ENCODE data around the gene CLDN4.
"Not testable (repeated sequence)": the region's sequence is repeated elsewhere in the genome, so short reads cannot be mapped to it uniquely, and the experiment has no call there.

CLDN4 gene

GRCh38 chr7:73823873-73824592 is 6.8 kb upstream of the CLDN4 start:
- DNase-seq (ENCODE audit: low read depth in 2 of 2), result no peak

DNA sequence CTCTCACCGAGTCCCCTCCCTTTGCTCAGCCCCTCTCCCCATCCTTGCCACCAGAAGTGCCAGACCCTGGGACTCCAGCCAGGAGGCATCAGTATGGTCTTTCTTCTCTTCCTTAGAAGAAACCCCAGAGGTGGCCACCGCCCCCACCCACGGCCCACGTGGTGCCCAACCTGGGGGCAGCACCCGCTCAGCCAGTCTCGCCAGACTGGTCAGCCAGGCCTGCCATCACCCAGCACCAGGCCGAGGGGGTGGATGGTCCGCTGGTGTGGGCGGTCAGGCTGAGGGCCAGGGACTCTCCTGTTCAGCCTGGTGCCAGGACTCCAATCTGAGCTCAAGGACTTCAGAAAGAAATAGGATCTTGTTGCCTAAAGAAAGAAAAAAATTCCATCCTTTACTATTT is 5.8 kb upstream of the CLDN4 start:
- DNase-seq (ENCODE audit: low read depth in 2 of 2), result no peak

DNA sequence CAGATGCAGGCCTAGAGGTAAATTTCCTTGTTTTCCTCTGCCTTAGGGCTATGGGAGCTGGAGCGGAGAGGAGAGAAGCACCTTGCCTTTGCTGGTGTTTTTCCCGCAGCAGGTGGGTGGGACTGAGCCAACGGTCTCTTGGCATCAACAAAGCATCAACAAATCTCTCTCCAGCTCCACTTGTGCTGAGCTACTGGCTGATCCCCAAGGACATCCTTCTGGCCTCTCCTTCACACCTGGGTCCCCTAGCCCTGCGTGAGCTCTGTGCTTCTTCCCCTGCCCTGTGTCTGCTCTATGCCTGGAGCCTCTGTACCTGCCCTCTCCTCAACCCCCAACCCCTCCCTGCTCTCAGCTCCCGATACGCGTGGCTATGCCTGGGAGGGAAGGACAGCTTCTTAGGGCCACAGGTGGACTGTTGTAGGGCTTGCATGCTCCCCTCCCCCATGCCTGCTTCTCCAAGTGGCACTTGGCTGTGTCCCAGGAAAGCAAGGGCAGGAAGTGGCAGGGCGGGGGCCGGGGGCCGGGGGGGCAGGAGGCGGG is 3.2 kb upstream of the CLDN4 start:
- no peak for DNase-seq (ENCODE audit: low read depth in 2 of 2)

- DNase-seq (ENCODE audit: low read depth in 2 of 2), result no peak
Observed at GRCh38 chr7:73828107-73828803, 2.5 kb upstream of the CLDN4 start.

GRCh38 chr7:73828972-73829371 is 1.8 kb upstream of the CLDN4 start:
- DNase-seq (ENCODE audit: low read depth in 2 of 2), result no peak

- DNase-seq (ENCODE audit: low read depth in 2 of 2), result no peak
Observed at GRCh38 chr7:73829505-73829904, 1.3 kb upstream of the CLDN4 start.

GRCh38 chr7:73829921-73830680 is 695 bp upstream of the CLDN4 start:
- no peak for DNase-seq (ENCODE audit: low read depth in 2 of 2)

GRCh38 chr7:73831584-73831833 is 713 bp downstream of the CLDN4 start:
- DNase-seq (ENCODE audit: low read depth in 2 of 2), result no peak

- no peak for DNase-seq (ENCODE audit: low read depth in 2 of 2)
Observed at GRCh38 chr7:73831834-73832651, 1.2 kb downstream of the CLDN4 start.

DNA sequence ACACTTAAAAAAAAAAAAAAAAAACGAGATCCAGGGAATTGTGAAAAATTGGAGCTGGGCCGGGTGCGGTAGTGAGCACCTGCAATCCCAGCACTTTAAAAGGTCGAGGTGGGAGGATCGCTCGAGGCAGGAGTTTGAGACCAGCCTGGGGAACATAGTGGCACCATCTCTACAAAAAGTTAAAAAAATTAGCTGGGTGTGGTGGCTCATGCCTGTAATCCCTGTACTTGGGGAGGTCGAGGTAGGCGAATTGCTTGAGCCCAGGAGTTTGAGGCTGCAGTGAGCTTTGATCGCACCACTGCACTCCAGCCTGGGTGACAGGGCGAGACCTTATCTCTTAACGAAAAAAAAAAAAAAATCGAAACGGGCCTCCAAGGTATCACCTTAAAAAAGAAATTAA is 2.0 kb downstream of the CLDN4 start:
- DNase-seq (ENCODE audit: low read depth in 2 of 2), result no peak

DNA sequence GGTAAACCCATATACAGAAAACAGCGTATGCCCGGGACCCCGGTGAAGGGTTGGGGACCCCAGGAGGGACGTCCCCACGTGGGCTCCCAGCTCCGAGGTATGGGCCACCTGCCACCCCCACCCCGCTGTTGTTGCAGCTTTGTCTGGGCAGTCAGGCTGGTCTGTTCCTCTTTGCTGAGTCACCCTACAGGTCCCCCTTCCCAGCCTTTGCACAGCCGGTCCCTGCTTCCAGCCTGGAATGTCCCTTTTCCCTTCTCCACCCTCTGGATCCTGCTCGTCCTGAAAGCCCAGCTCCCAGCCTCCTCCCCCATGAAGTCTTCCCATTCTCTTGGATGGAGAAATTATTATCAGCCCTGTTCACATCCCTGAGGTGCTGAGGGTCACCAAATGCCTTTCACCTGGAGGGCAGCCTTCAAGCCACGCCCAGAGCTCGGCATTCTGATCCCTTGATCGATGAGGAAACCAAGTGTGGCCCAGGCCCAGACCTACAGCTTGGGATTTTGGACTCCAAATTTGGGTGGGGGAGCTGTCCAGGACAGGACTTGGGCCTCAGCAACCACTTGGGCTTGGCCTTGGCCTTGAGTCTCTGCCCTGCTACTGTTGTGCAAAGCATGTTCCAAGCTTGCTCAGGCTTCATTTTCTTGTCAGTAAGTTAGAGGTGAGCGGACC is 2.6 kb downstream of the CLDN4 start:
- DNase-seq (ENCODE audit: low read depth in 2 of 2), result no peak

DNA sequence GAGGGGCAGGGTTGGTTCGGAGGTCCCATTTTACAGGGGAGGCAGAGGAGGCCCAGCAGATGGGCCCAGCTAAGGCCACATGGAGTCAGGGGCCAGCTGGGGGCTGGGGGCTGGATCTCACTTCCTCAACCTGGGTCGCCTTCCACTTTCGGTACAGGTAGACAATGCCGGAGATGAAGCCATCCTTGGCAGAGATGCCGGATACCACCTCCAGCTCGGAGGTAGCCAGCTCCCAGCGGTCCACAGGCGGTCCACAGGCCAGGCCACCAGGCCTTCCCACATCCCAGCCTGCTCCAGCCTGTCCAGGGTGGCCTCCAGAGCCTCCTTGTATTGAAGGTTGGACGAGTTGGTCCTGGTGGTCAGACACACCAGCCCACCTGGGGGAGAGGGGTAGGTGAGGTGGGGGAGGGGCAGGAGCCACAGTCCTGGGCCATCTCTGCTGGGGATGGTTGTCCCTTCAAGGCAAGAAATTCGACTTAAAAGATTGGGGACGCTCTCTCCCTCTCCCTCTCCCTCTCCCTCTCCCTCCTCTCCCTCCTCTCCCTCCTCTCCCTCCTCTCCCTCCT is 3.9 kb downstream of the CLDN4 start:
- no peak for DNase-seq (ENCODE audit: low read depth in 2 of 2)

DNA sequence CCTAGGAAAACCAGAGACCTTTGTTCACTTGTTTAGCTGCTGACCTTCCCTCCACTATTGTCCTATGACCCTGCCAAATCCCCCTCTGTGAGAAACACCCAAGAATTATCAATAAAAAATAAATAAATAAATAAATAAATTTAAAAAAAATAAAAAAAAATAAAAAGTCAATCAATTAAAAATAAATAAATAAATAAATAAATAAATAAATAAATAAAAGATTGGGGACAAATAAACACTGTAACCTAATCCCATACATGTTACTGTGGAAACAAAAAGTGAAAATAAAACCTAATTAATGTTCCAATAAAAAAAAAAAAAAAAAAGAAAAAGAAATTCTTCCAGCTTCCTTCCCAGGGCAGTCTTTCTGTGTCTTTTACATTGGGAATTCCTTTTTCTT is 6.4 kb downstream of the CLDN4 start:
- not testable (repeated sequence) for DNase-seq (ENCODE audit: low read depth in 2 of 2)

DNA sequence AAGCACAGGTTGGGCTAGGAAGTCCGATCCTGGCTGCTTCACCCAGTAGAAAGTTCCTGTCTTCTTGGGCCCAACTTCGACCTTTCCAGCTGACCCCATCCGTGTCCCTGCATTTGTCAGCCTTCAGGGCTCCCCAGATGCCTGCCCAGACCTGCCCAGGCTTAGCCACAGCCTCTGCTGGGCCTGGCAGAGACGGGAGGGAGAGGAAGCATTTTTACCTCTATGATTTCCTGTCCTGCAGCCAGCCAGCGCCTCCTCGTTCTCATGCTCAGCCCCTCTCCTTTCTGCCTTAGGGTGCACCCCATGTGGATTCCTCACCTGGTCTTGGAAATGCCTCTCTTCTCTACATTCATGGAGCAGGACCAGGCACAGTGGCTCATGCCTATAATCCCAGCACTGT is 7.8 kb downstream of the CLDN4 start:
- DNase-seq (ENCODE audit: low read depth in 2 of 2), result no peak

- DNase-seq (ENCODE audit: low read depth in 2 of 2), result no peak
Observed at GRCh38 chr7:73839290-73839689, 8.5 kb downstream of the CLDN4 start.

DNA sequence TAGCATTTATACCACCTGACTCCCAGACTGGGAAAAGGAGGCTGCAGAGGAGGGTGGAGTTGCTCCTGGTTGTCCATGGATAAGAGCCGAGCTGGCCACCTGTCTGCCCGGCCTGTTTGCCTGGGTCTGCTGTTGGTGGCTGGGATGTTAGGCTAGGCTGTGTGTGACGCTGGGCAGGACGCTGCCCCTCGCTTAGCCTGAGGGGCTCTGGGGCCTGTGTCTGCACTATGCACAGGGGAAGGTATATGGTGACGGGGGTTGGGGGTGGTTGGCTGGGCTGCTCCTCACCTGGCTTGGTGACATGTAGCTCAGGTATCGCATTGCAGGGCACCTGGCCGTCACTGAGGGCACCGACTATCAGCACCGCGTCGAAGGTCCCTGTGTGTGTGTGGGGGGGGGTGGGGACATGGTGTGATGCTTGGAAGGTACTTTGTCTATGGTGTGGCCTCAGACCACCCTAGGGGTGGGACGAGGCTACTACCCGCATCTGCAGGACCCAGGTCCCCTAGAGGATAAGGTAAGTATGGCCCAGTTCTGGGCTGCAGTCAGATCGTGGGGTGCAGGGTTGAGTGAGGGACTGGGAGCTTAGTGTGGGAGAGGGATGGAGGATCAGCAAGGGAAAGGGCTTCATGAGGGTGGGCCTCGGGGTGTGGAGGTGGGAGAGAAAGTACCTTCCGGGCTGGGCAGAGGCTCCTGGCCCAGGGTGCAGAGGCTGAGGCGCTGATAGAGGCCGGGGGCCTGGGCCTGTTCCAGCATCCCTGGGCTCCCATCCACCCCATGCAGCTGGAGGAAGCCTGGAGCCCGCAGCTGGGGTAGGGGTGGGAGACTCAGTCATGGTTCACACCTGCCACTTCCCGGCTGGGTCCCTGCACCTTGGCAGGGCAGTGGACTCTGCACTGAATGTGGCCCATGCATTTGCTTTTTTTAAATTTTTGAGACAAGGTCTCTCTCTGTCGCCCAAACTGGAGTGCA is 9.2 kb downstream of the CLDN4 start:
- DNase-seq (ENCODE audit: low read depth in 2 of 2), result no peak

DNA sequence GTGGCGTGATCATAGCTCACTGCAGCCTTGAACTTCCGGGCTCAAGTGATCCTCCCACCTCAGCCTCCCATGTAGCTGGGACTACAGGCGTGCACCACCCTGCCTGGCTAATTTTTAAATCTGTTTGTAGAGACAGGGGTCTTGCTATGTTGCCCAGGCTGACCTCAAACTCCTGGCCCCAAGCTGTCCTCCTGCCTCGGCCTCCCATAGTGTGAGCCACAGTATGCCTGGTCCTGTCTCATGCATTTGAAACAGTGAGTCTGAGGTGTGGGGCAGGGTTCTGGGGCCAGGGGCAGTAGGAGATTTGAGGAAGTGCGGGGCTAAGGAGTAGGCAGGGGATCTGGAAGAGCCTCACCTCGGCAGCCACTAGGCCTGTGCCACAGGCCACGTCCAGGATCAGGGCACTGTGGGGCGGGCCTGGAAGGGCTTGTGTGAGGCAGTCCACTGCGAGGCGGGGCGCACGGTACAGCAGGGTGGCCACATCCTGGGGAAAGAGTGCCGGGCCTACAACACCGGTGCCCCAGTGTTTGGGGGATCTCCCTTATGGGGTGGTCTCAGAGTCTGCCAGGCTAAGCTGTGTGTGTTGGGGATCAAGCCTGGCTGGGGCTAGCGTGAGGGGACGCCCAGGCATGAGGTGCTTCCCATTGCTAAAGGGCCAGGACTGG is 10.1 kb downstream of the CLDN4 start:
- DNase-seq (ENCODE audit: low read depth in 2 of 2), result no peak

DNA sequence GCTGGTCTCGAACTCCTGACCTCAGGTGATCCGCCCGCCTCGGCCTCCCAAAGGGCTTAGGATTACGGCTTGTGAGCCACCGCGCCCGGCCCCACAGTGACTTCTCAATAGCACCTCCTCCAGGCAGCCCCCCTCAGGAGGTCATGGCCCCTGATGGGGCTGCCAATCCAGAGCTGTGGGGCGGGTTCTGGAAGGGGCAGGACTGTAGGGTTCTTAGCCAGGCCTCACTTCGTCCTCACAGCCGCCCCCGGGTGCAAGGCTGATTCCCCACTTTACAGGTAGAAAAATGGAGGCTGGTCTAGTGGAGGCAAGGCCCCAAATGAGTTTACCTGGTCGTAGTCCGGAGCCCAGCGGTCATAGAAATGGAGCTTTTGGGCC is 10.9 kb downstream of the CLDN4 start:
- DNase-seq (ENCODE audit: low read depth in 2 of 2), result no peak
